BLaER1 (cell line): ENCODE measurements around the gene NKTR.
"Not testable (repeated sequence)": the region's sequence is repeated elsewhere in the genome, so short reads cannot be mapped to it uniquely, and the experiment has no call there.

Experiments used
- H3K27ac ChIP-seq: shearing (Covaris generic); formaldehyde crosslinking; 2 replicates; pipeline ENCODE4 v1.8.1; 2022
- H3K27me3 ChIP-seq: shearing (Covaris generic); formaldehyde crosslinking; 2 replicates; pipeline ENCODE4 v1.8.1; 2022
- H3K36me3 ChIP-seq: shearing (Covaris generic); formaldehyde crosslinking; 2 replicates; pipeline ENCODE4 v1.8.1; 2022
- H3K4me1 ChIP-seq: shearing (Covaris generic); formaldehyde crosslinking; 2 replicates; pipeline ENCODE4 v1.8.1; 2022
- H3K4me2 ChIP-seq: shearing (Covaris generic); formaldehyde crosslinking; 2 replicates; pipeline ENCODE4 v1.8.1; 2022
- H3K4me3 ChIP-seq: shearing (Covaris generic); formaldehyde crosslinking; 2 replicates; pipeline ENCODE4 v1.8.1; 2022
- H3K9ac ChIP-seq: shearing (Covaris generic); formaldehyde crosslinking; 2 replicates; pipeline ENCODE4 v1.8.1; 2022
- H3K9me3 ChIP-seq: shearing (Covaris generic); formaldehyde crosslinking; 2 replicates; pipeline ENCODE4 v1.8.1; 2022
- H4K20me1 ChIP-seq: shearing (Covaris generic); formaldehyde crosslinking; 2 replicates; pipeline ENCODE4 v1.8.1; 2022
- Cebpa-rat ChIP-seq: shearing (Covaris generic); IDR thresholded peaks from 2 replicates; pipeline ENCODE4 v1.8.1; 2022

The NKTR gene

DNA sequence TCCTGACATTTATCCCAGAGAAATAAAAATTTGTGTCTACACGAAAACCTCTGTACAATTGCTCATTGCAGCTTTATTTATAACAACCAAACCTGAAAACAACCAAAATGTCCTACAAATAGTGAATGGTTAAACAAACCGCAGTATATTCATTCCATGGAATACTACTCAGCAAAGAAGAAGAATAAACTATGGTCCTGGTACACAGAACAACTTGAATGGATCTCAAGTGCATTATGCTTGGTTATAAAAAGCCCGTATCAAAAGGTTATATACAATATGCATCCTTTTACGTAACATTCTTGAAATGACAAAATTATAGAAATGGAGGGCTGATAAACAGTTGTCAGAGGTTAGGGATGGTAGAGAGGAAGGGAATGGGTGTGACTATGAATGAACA lies 22.4 kb upstream of the NKTR start:
- H3K27ac ChIP-seq, result no peak overlapping the region
- TF ChIP-seq Cebpa-rat, result no peak

DNA sequence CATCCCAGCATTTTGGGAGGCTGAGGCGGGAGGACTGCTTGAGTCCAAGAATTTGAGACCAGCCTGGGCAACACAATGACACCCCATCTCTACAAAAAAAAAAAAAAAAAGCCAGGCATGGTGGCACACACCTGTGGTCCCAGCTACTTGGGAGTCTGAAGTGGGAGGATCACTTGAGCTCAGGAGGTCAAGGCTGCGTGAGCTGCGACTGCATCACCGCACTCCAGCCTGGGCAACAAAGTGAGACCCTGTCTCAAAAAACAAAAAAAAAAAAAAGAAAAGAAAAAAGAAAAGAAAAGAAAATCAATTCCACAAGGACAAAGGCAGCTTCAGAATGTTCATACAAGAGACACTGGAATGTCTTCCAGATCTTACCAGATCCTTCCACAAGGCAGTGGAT lies 21.1 kb upstream of the NKTR start:
- not testable (repeated sequence) for H3K4me3 ChIP-seq, H3K27ac ChIP-seq, H3K4me2 ChIP-seq, H3K27me3 ChIP-seq, H4K20me1 ChIP-seq
- H3K4me1 ChIP-seq, result peaks cover 32% of the 10 kb centered on the region
- H3K36me3 ChIP-seq, result peaks cover 34% of the 10 kb centered on the region
- H3K9ac ChIP-seq, result peak overlapping the region; percentile 30; the same call in 1 of the 2 replicates
- H3K9me3 ChIP-seq, result peaks cover 18% of the 10 kb centered on the region

More for the DNA sequence above, 22.4 kb upstream of the NKTR start:
- Histone ChIP-seq H3K9me3 (peaks cover 27% of the 10 kb centered on the region), H3K4me1 (peaks cover 25% of the 10 kb centered on the region), H3K4me2 (no peak overlapping the region), H3K9ac (no peak overlapping the region), H3K36me3 (peaks cover 47% of the 10 kb centered on the region), H3K4me3 (no peak overlapping the region), H4K20me1 (no peaks in the 10 kb centered on the region; the same call in 1 of the 2 replicates), H3K27me3 (no peaks in the 10 kb centered on the region)

DNA sequence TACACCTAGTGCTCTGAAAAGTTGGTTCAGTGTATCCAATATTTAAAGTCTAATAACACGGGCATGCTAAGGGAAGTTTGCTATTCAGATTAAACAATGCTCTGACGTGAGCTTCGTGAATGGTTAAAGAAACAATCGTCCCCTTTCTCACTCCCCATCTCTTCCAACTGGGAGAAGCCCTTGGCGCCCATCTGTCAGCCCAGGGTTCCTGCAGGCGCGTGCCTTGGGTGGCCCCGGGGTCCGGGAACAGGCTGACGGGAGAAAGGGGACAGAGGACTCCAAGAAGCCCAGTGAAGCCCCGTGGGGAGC lies 19.1 kb upstream of the NKTR start:
- TF ChIP-seq Cebpa-rat, result no peak
- Histone ChIP-seq H3K36me3 (peaks cover 19% of the 10 kb centered on the region), H4K20me1 (no peaks in the 10 kb centered on the region; the same call in 1 of the 2 replicates), H3K9me3 (no peaks in the 10 kb centered on the region), H3K27ac (peak overlapping the region; percentile 68), H3K4me3 (peak overlapping the region; percentile 73), H3K9ac (peak overlapping the region; percentile 76), H3K27me3 (no peaks in the 10 kb centered on the region), H3K4me2 (peak overlapping the region; percentile 87), H3K4me1 (peaks cover 32% of the 10 kb centered on the region)

DNA sequence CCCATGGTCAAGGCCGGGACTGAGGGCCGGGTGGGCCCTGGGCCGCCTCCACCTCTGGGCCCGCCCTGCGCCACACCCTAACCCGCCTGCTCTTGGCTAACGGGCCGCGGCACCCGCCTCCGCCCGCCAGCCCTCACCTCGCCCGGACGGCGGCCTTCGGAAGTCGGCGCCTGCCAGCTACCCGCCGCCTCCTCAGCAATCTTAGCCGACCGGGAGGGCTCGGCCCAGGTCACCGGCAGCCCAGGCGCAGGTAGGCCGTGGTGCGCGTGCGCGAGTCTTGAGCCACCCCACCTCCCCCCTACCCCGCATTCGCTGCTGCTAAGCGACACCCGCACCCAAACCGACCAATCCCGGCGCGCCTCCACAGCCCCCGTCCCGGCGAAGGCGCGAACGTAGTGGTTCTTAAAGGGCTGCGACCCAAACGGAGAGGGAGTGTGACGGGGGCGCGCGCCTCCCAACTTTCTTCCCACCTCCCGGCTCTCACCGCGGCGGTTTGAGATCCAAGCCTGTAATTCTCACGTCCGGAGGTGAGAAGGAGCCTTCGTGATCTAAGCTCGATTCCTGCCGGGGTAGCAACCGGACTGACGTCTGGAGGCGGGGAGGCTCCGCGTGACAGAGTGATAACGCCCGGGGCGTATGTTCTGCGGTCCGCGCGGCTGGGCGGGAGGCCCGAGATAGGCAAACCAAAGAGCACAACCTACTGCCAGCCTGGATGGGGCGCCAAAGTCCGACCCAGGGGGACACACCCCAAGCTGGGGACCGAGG lies 18.6 kb upstream of the NKTR start, which contains the start of gene SEC22C:
Gene SEC22C, minus strand, starts transcription at position 259 of the 765 bp plus-strand sequence. CDS start 12,921 bp downstream, outside the sequence.
- H3K27ac ChIP-seq, result peak within 1 kb of the TSS; percentile 68
- no peaks in the 10 kb centered on the region for H3K9me3 ChIP-seq
- peak within 1 kb of the TSS; percentile 73 for H3K4me3 ChIP-seq
- peak within 1 kb of the TSS; percentile 87 for H3K4me2 ChIP-seq
- H3K27me3 ChIP-seq, result no peaks in the 10 kb centered on the region
- no peaks in the 10 kb centered on the region; the same call in 1 of the 2 replicates for H4K20me1 ChIP-seq
- H3K9ac ChIP-seq, result peak within 1 kb of the TSS; percentile 76
- peaks cover 19% of the 10 kb centered on the region for H3K36me3 ChIP-seq
- peaks cover 32% of the 10 kb centered on the region for H3K4me1 ChIP-seq
- TF ChIP-seq Cebpa-rat, result no peak

DNA sequence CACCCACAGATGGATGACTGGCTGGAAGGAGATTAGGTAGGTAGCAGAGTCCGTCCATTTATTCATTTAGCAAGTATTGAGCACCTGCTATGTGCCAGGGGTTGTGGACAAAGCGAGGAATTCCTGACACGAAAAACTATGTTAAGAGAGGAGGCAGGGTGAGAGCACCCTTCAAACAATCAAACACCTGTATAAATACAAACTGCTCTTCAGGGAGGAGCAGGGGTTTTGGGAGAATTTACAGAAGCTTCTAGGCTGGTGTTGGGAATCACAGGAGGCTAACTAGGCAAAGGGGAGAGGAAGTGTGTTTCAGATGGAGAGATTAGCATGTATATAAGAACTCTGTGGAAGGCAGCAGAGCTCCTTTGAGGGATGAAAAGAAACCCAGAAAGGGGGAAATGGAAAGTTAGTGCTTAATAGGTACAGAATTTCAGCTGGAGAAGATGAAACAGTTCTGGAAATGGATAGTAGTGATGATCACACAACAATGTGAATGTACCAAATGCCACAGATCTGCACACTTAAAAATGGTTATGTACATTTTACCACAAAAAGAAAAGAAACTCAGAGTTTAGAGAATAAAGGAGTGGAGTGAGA lies 17.9 kb upstream of the NKTR start:
- Histone ChIP-seq H3K9ac (peak overlapping the region; percentile 76), H3K27me3 (no peaks in the 10 kb centered on the region), H4K20me1 (no peaks in the 10 kb centered on the region; the same call in 1 of the 2 replicates), H3K4me2 (peak overlapping the region; percentile 87), H3K9me3 (no peaks in the 10 kb centered on the region), H3K36me3 (peaks cover 17% of the 10 kb centered on the region), H3K4me1 (peaks cover 32% of the 10 kb centered on the region), H3K4me3 (peak overlapping the region; percentile 73), H3K27ac (peak overlapping the region; percentile 68; the same call in 1 of the 2 replicates)
- no peak for TF ChIP-seq Cebpa-rat

DNA sequence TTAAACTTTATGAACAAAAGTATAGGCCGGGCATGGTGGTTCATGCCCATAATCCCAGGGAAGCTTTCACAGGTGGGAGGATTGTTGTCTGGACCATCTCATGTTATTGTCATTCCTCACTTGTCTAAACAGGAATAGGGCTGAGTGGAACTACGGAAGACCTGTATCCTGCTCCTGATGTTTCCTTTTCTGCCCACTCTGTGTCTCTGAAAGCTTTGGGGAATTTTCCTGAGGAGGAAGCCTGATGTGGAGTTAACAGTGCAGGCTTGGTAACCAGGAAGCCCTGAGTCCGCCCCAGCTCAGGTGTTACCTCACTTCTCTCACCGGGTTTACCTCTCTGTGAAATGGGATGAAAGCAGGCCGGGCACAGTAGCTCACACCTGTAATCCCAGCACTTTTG lies 11.9 kb upstream of the NKTR start:
- Histone ChIP-seq H3K36me3 (peaks cover 8% of the 10 kb centered on the region), H3K4me2 (no peak overlapping the region), H3K9ac (no peak overlapping the region), H4K20me1 (no peaks in the 10 kb centered on the region; the same call in 1 of the 2 replicates), H3K4me1 (peaks cover 40% of the 10 kb centered on the region), H3K4me3 (no peak overlapping the region), H3K27me3 (no peaks in the 10 kb centered on the region), H3K9me3 (no peaks in the 10 kb centered on the region), H3K27ac (no peak overlapping the region)
- no peak for TF ChIP-seq Cebpa-rat

DNA sequence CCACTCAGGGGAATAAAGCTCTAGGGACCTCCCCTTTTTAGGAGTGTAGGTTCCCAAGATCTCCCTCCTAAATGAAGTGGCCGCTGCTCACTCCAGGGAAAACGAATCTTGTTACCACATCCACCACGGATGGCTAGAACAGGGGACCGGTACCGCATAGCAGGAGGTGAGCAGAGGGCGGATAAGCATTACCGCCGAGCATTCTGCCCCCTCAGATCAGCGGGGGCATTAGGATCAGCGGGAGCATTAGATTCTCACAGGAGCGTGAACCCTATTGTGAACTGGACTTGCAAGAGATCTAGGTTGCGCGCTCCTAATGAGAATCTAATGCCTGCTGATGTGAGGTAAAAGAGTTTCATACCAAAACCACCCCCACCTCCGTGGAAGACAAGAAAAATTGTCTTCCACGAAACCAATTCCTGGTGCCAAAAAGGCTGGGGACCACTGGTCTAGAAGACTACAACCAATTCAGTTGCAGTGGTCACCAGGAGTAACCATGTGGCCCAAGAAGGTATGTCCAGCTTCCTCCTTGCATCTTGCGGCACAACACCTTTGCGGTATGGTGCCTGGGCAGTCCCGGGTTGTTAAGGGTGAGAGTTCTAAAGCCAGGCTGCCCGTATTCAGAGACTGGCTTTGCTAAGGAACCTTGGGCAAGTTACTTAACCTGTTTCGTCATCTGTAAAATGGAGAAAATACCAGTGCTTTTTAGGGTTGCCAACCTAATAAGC lies 10.9 kb upstream of the NKTR start:
- Histone ChIP-seq H3K27ac (peak overlapping the region; percentile 19; the same call in 1 of the 2 replicates), H3K9me3 (no peaks in the 10 kb centered on the region), H3K9ac (peak overlapping the region; percentile 56; the same call in 1 of the 2 replicates), H4K20me1 (no peaks in the 10 kb centered on the region; the same call in 1 of the 2 replicates), H3K36me3 (peaks cover 17% of the 10 kb centered on the region), H3K4me2 (peak overlapping the region; percentile 76), H3K4me3 (peak overlapping the region; percentile 70), H3K27me3 (no peaks in the 10 kb centered on the region), H3K4me1 (peaks cover 40% of the 10 kb centered on the region)
- TF ChIP-seq Cebpa-rat, result no peak

DNA sequence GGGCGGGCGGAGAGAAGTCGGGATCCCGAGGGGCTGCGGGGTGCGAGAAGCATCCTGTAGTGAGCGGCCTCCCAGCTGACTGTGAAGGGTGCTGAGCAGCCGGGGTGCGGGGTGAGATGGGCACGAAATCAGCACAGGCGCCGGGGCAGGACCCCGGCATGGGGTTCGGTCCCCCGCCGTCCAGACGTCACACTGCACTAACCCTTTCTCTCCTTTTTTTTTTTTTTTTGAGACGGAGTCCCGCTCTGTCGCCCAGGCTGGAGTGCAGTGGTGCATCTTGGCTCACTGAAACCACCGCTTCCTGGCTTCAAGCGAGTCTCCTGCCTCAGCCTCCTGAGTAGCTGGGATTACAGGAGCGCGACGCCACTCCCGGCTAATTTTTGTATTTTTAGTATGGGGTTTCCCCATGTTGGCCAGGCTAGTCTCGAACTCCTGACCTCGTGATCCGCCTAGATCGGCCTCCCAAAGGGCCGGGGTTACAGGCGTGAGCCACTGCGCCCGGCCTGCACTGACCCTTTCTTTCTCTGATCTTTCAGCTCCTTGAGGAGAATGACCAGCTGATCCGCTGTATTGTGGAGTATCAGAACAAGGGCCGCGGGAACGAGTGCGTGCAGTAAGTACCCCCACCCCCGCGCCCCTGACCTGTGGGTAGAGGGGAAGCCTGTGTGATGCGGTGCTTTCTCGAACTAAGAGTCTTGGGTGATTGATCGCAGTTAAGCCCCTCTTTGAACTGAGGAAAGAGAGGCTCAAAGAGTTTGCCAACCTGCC lies 9.3 kb upstream of the NKTR start:
- TF ChIP-seq Cebpa-rat, result no peak
- Histone ChIP-seq H3K4me3 (peak overlapping the region; percentile 70), H3K4me2 (peak overlapping the region; percentile 83), H3K27me3 (no peaks in the 10 kb centered on the region), H4K20me1 (no peaks in the 10 kb centered on the region; the same call in 1 of the 2 replicates), H3K27ac (peak overlapping the region; percentile 79), H3K9ac (peak overlapping the region; percentile 80), H3K4me1 (peaks cover 40% of the 10 kb centered on the region), H3K36me3 (peaks cover 32% of the 10 kb centered on the region), H3K9me3 (no peaks in the 10 kb centered on the region)

DNA sequence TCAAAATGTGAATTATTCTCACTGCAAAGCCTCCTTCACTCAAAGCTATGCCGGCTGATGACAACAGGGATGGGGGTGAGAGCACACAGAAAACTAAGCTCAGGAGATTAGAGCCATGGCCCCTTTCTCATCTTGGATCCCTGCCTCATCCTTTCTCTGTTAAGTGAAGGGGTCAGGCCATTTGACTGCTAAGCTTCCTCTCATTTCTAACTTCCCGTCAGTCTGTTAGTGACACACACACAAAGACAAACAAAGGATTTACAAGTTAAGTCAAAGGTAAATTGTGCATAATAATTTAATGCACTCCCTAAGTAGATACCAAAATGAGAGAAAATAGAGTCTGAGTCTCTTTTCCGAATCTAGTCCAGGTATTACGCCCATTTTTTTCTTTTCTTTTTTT lies 8.7 kb upstream of the NKTR start:
- Histone ChIP-seq H3K36me3 (peaks cover 38% of the 10 kb centered on the region), H3K4me2 (peak overlapping the region; percentile 83), H3K9me3 (no peaks in the 10 kb centered on the region), H3K27me3 (no peaks in the 10 kb centered on the region), H3K9ac (peak overlapping the region; percentile 80), H4K20me1 (no peaks in the 10 kb centered on the region; the same call in 1 of the 2 replicates), H3K4me1 (peaks cover 40% of the 10 kb centered on the region), H3K27ac (peak overlapping the region; percentile 79), H3K4me3 (peak overlapping the region; percentile 70)
- no peak for TF ChIP-seq Cebpa-rat
